Prostate gland (tissue), 2 donors: ENCODE measurements around the gene TMA7.

Experiments
- POLR2A ChIP-seq: fragments of 450-650 bp; IDR thresholded peaks from one replicate; pipeline ENCODE4 v1.6.1; 2016; ENCODE audit warnings: antibody characterized with exemption, mild to moderate bottlenecking
- POLR2AphosphoS5 ChIP-seq: sonication (generic); formaldehyde crosslinking; IDR thresholded peaks from one replicate; pipeline ENCODE4 v1.6.1; 2017; ENCODE audit warnings: antibody characterized with exemption
- TF ChIP-seq, protein P1 (sequence below), 4 experiments: fragments of 200-600 bp in 2 of 4; fragments of 450-650 bp in 2 of 4; sonication (generic) in 2 of 4; IDR thresholded peaks; 1 replicate in 3 of 4; 2 replicates in 1 of 4; pipeline ENCODE4 v1.5.1; 2016 to 2019; ENCODE audit warnings: antibody characterized with exemption in 4 of 4, mild to moderate bottlenecking in 2 of 4, moderate library complexity in 2 of 4

DNA sequence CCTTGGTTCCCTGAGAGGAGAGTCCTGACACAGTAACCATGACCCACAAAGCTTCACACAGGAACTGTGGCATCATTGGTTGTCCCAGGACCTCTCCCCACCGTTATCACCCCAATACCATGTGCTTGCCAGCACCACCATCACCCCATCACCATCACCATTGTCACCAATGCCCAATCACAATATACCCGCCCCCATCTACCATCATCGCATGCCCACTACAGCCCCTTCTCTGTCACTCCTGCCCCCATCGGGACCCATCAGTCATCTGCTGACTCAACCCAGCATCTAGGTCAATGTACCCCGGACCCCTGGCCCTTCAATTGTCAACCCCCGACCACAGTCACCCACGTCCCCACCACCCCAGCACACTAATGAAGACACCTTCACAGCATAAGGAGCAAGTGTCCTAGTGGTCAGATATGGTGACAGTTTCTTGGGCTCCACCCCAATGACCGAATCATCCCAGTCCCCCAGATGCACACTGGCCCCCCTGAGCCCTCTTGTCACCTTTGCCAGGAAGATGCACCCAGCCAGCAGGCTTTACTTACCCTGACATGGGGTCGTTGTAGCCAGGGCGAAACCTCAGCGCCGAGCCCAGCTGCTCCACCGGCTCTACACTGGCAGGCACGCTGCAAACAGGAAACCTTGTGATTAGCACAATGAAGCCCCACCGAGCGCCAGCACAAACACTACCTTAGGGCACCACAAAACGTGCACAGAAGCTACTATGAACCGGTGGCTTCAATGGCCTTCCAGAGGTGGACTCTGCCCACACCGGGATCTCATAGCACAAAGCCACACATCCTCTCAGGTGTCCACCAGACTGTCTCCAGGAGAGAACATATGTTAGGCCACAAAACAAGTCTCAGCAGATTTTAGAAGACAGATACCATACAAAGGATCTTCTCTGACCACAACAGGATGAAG, 38.8 kb downstream of the TMA7 start:
- TF ChIP-seq, protein P1, sequence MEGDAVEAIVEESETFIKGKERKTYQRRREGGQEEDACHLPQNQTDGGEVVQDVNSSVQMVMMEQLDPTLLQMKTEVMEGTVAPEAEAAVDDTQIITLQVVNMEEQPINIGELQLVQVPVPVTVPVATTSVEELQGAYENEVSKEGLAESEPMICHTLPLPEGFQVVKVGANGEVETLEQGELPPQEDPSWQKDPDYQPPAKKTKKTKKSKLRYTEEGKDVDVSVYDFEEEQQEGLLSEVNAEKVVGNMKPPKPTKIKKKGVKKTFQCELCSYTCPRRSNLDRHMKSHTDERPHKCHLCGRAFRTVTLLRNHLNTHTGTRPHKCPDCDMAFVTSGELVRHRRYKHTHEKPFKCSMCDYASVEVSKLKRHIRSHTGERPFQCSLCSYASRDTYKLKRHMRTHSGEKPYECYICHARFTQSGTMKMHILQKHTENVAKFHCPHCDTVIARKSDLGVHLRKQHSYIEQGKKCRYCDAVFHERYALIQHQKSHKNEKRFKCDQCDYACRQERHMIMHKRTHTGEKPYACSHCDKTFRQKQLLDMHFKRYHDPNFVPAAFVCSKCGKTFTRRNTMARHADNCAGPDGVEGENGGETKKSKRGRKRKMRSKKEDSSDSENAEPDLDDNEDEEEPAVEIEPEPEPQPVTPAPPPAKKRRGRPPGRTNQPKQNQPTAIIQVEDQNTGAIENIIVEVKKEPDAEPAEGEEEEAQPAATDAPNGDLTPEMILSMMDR (IDR thresholded peaks at IDR 0.05) = no peak
- TF ChIP-seq POLR2A (no peak), POLR2AphosphoS5 (no peak)
